Natural killer cell (primary cell): ENCODE measurements around the gene ZNF816. TPM values are rescaled to one million over a fixed set of nuclear protein-coding genes. Genes with fewer than 3 reads are reported as not detected.

Source experiments
- ATAC-seq, 3 donors: fragments of 150-1000 bp in 2 of 3; fragments of 200-7000 bp in 1 of 3; cut with Tn5 transposase; 1 replicate in 1 of 3; 2 replicates in 2 of 3; pipeline ENCODE4 v1.10.0; 2021; ENCODE audit warnings: mild to moderate bottlenecking in 2 of 3, moderate library complexity in 2 of 3
- DNase-seq, 2 donors: peaks; one replicate each; pipeline versions ENCODE4 v3.0.0 to v3.0.0-alpha.2; 2013 to 2021; ENCODE audit warnings: mixed read lengths in 1 of 2
- H3K27ac ChIP-seq: one replicate; pipeline ENCODE4 v1.5.1; 2013; ENCODE audit warnings: mild to moderate bottlenecking, low read length
- H3K27me3 ChIP-seq: one replicate; pipeline ENCODE4 v1.6.1; 2013; ENCODE audit warnings: low read length; ENCODE audit not compliant: control insufficient read depth, insufficient read depth
- H3K36me3 ChIP-seq: one replicate; pipeline ENCODE4 v1.6.1; 2013; ENCODE audit warnings: low read length; ENCODE audit not compliant: control insufficient read depth, insufficient read depth
- H3K4me1 ChIP-seq: one replicate; pipeline ENCODE4 v1.6.1; 2013; ENCODE audit warnings: low read length; ENCODE audit not compliant: control insufficient read depth, insufficient read depth
- H3K4me3 ChIP-seq: one replicate; pipeline ENCODE4 v1.5.1; 2013; ENCODE audit warnings: low read length
- H3K9me3 ChIP-seq: one replicate; pipeline ENCODE4 v1.6.1; 2013; ENCODE audit warnings: low read length; ENCODE audit not compliant: control insufficient read depth, insufficient read depth
- H3K27ac Mint-ChIP-seq, 2 donors: one replicate each; pipeline ENCODE4 v1.8.0; 2022; ENCODE audit warnings: mild to moderate bottlenecking in 2 of 2, mixed read lengths in 2 of 2, moderate library complexity in 1 of 2
- H3K27me3 Mint-ChIP-seq, 2 donors: one replicate each; pipeline ENCODE4 v1.8.0; 2022; ENCODE audit warnings: low read depth in 2 of 2, mixed read lengths in 2 of 2
- H3K36me3 Mint-ChIP-seq: one replicate; pipeline ENCODE4 v1.8.0; 2022; ENCODE audit warnings: mixed read lengths
- H3K4me1 Mint-ChIP-seq, 2 donors: one replicate each; pipeline ENCODE4 v1.8.0; 2022; ENCODE audit warnings: mixed read lengths in 2 of 2
- H3K4me3 Mint-ChIP-seq: one replicate; pipeline ENCODE4 v1.8.0; 2022; ENCODE audit warnings: mild to moderate bottlenecking, moderate library complexity, mixed read lengths
- H3K9me3 Mint-ChIP-seq, 2 donors: one replicate each; pipeline ENCODE4 v1.8.0; 2022; ENCODE audit warnings: mixed read lengths in 2 of 2
- WGBS: methylation state at CpG from one replicate; pipeline ENCODE4 v1.1.7; 2013; ENCODE audit warnings: missing lambda C conversion rate; ENCODE audit not compliant: insufficient coverage; 5-methylcytosine and 5-hydroxymethylcytosine counted together
- intact Hi-C: fragments of 100-400 bp; cut with micrococcal nuclease; formaldehyde crosslinking; loops from one replicate; pipeline ENCODE4 v1.14.2; 2022
- total RNA-seq, 4 donors: library from RNA; stranded (reverse); fragments of 120-200 nt in 1 of 4; gene quantifications; one replicate each; pipeline versions ENCODE4 v1.2.3 to v1.2.4, GENCODE V29; 2013 to 2022
- TF ChIP-seq, protein P1 (sequence below): fragments of 200-600 bp; IDR thresholded peaks from one replicate; pipeline ENCODE4 v1.8.0; 2022; ENCODE audit warnings: antibody characterized with exemption

The ZNF816 gene
- total RNA-seq, 3 donors from 2014 or later (not counting 1 experiment from before 2014, with no cell fraction given), result 4.1 to 11.3 (median 7.7) TPM

DNA sequence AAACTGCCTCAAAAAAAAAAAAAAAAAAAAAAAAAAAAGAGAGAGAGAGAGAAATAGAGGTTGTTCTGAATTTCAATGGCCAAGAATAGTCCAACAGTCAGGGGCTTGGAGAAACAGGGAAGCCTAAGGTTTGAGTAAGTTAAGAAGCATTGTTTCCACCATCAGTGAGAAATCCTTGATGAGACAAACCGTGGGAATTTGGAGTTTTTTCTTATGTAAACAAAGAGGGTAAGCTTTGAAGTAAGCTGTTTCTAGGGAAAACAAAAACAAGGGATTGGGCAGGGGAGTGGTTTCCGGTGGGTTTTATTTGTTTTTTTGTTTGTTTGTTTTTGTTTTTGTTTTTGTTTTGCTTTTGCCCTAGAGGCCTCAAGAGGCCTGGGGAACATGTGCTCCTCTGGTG is 39.8 kb upstream of the ZNF816 start:
- WGBS, result 69% methylated on average over 2 of the region's 2 CpGs
- ATAC-seq (no peak), DNase-seq (no peak)
- no peak overlapping the region for H3K4me3 ChIP-seq
- TF ChIP-seq, protein P1, sequence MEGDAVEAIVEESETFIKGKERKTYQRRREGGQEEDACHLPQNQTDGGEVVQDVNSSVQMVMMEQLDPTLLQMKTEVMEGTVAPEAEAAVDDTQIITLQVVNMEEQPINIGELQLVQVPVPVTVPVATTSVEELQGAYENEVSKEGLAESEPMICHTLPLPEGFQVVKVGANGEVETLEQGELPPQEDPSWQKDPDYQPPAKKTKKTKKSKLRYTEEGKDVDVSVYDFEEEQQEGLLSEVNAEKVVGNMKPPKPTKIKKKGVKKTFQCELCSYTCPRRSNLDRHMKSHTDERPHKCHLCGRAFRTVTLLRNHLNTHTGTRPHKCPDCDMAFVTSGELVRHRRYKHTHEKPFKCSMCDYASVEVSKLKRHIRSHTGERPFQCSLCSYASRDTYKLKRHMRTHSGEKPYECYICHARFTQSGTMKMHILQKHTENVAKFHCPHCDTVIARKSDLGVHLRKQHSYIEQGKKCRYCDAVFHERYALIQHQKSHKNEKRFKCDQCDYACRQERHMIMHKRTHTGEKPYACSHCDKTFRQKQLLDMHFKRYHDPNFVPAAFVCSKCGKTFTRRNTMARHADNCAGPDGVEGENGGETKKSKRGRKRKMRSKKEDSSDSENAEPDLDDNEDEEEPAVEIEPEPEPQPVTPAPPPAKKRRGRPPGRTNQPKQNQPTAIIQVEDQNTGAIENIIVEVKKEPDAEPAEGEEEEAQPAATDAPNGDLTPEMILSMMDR, result no peak
- H3K27me3 ChIP-seq, result peaks cover 3% of the 10 kb centered on the region
- no peaks in the 10 kb centered on the region for H3K4me1 ChIP-seq
- intact Hi-C loops, result no loop called here
- no peak overlapping the region for H3K4me3 Mint-ChIP-seq
- peaks cover 5 to 16% of the 10 kb centered on the region in 2 donors for H3K27me3 Mint-ChIP-seq
- H3K36me3 Mint-ChIP-seq, result no peaks in the 10 kb centered on the region
- no peaks in the 10 kb centered on the region for H3K9me3 ChIP-seq
- H3K36me3 ChIP-seq, result no peaks in the 10 kb centered on the region
- H3K9me3 Mint-ChIP-seq, result no peaks in the 10 kb centered on the region
- H3K27ac ChIP-seq, result no peak overlapping the region
- no peak overlapping the region for H3K27ac Mint-ChIP-seq
- no peaks in the 10 kb centered on the region for H3K4me1 Mint-ChIP-seq

DNA sequence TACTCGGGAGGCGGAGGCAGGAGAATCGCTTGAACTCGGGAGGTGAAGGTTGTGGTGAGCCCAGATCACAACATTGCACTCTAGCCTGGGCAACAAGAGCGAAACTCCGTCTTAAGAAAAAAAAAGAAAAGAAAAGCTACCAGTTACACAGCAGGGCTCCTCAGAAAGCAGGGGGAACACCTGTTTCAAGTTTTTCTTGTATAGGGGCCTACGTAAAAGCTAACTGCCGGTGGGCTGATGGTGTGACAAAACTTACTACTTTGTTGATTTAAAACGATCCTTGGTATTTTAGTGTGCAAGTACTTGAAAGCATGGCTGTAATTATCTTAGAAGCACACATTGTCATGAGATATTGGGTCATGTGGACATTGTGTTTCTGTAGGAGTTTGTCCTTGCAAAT is 35.3 kb upstream of the ZNF816 start:
- H3K27ac Mint-ChIP-seq, result no peak overlapping the region
- no peaks in the 10 kb centered on the region for H3K36me3 Mint-ChIP-seq
- WGBS, result 83% methylated on average over 9 of the region's 9 CpGs
- Histone ChIP-seq H3K27ac (no peak overlapping the region), H3K27me3 (peaks cover 3% of the 10 kb centered on the region), H3K4me1 (peaks cover 10% of the 10 kb centered on the region), H3K9me3 (no peaks in the 10 kb centered on the region), H3K4me3 (no peak overlapping the region), H3K36me3 (no peaks in the 10 kb centered on the region)
- no peak for ATAC-seq
- DNase-seq, result no peak
- intact Hi-C loops, result no loop called here
- H3K4me3 Mint-ChIP-seq, result no peak overlapping the region
- peaks cover 0 to 1% of the 10 kb centered on the region in 2 donors for H3K4me1 Mint-ChIP-seq
- H3K9me3 Mint-ChIP-seq, result no peaks in the 10 kb centered on the region
- H3K27me3 Mint-ChIP-seq, result peaks cover 11 to 16% of the 10 kb centered on the region in 2 donors
- TF ChIP-seq, protein P1, result no peak

GRCh38 chr19:52995711-52996110 is 33.0 kb upstream of the ZNF816 start:
- intact Hi-C loops, result no loop called here
- H3K4me1 ChIP-seq, result peaks cover 16% of the 10 kb centered on the region
- TF ChIP-seq, protein P1, result no peak
- H3K9me3 ChIP-seq, result no peaks in the 10 kb centered on the region
- H3K27me3 ChIP-seq, result peaks cover 3% of the 10 kb centered on the region
- no peaks in the 10 kb centered on the region for H3K36me3 Mint-ChIP-seq
- no peak overlapping the region for H3K4me3 Mint-ChIP-seq
- 93% methylated on average over 6 of the region's 7 CpGs for WGBS
- H3K36me3 ChIP-seq, result no peaks in the 10 kb centered on the region
- peaks cover 0 to 3% of the 10 kb centered on the region in 2 donors for H3K9me3 Mint-ChIP-seq
- no peak overlapping the region for H3K27ac Mint-ChIP-seq
- DNase-seq (no peak), ATAC-seq (no peak)
- H3K4me1 Mint-ChIP-seq, result peaks cover 8 to 14% of the 10 kb centered on the region in 2 donors
- H3K27ac ChIP-seq, result no peak overlapping the region
- no peak overlapping the region for H3K4me3 ChIP-seq
- peaks cover 16 to 21% of the 10 kb centered on the region in 2 donors for H3K27me3 Mint-ChIP-seq
